SU-DHL-6 (cell line): Measurements from ENCODE around the gene COP1.

Experiments used
- H2AFZ ChIP-seq: fragments of 200-600 bp; sonication (generic); 2 replicates; pipeline ENCODE4 v1.6.1; 2014; ENCODE audit warnings: low read depth, mild to moderate bottlenecking, moderate library complexity, mixed read lengths, antibody characterized with exemption, low read length; ENCODE audit not compliant: severe bottlenecking
- H3F3A ChIP-seq: fragments of 200-600 bp; shearing (Covaris generic); 2 replicates; pipeline ENCODE4 v1.6.0; 2016; ENCODE audit warnings: antibody characterized with exemption, mild to moderate bottlenecking; ENCODE audit not compliant: insufficient read depth
- H3K27ac ChIP-seq: fragments of 200-600 bp; sonication (generic); 2 replicates; pipeline ENCODE4 v1.5.1; 2016; ENCODE audit warnings: low read depth, mild to moderate bottlenecking, low read length, moderate library complexity, mixed read lengths
- H3K27me3 ChIP-seq: fragments of 200-600 bp; sonication (generic), shearing (Covaris generic); 2 replicates; pipeline ENCODE4 v1.6.0; 2014; ENCODE audit warnings: mild to moderate bottlenecking, low read length
- H3K36me3 ChIP-seq: fragments of 200-600 bp; sonication (generic); 2 replicates; pipeline ENCODE4 v1.6.1; 2014; ENCODE audit warnings: mild to moderate bottlenecking, low read length, mixed read lengths
- H3K4me2 ChIP-seq: fragments of 300-600, 200-600 bp; shearing (Covaris generic), sonication (generic); 2 replicates; pipeline ENCODE4 v1.6.0; 2014; ENCODE audit warnings: low read length, low read depth, mild to moderate bottlenecking; ENCODE audit not compliant: poor library complexity, severe bottlenecking
- H3K4me3 ChIP-seq: fragments of 200-600 bp; sonication (generic); 2 replicates; pipeline ENCODE4 v1.5.1; 2014; ENCODE audit warnings: antibody characterized with exemption, low read length, mild to moderate bottlenecking, mixed read lengths; ENCODE audit not compliant: insufficient read depth, poor library complexity, severe bottlenecking
- H3K79me2 ChIP-seq: fragments of 200-600 bp; sonication (generic); 2 replicates; pipeline ENCODE4 v1.6.1; 2014; ENCODE audit warnings: mild to moderate bottlenecking, low read length, moderate library complexity; ENCODE audit not compliant: insufficient read depth
- H3K9ac ChIP-seq: fragments of 200-600 bp; sonication (generic); 2 replicates; pipeline ENCODE4 v1.7.0; 2014; ENCODE audit warnings: mild to moderate bottlenecking, low read length
- H3K9me2 ChIP-seq: fragments of 200-600 bp; sonication (generic); replicated peaks from 2 replicates; pipeline ENCODE4 v1.6.1; 2014; ENCODE audit warnings: low read length; ENCODE audit not compliant: insufficient read depth
- H3K9me3 ChIP-seq: fragments of 200-600 bp; sonication (generic); 2 replicates; pipeline ENCODE4 v1.6.1; 2014; ENCODE audit warnings: low read length, mixed read lengths; ENCODE audit not compliant: insufficient read depth
- H4K20me1 ChIP-seq: fragments of 200-600 bp; sonication (generic); 2 replicates; pipeline ENCODE4 v1.6.1; 2014; ENCODE audit warnings: low read depth, mild to moderate bottlenecking, antibody characterized with exemption, low read length, moderate library complexity, mixed read lengths
- CTCF ChIP-seq: fragments of 200-600 bp; sonication (generic); IDR thresholded peaks from one replicate; pipeline ENCODE4 v1.5.1; 2017; ENCODE audit warnings: antibody characterized with exemption, mild to moderate bottlenecking, low read length, moderate library complexity; ENCODE audit not compliant: insufficient read depth, poor library complexity, severe bottlenecking
- EZH2phosphoT487 ChIP-seq: fragments of 200-600 bp; sonication (generic), shearing (Covaris generic); conservative IDR thresholded peaks from 2 replicates; pipeline ENCODE4 v1.6.1; 2018; ENCODE audit warnings: mild to moderate bottlenecking, antibody characterized with exemption, low read length, moderate library complexity, mixed read lengths

COP1 gene

GRCh38 chr1:176102768-176103350 is 104.2 kb downstream of the COP1 start:
- H3K9ac ChIP-seq: no peak overlapping the region
- no peak overlapping the region for H3K27ac ChIP-seq
- no peak overlapping the region for H3K4me3 ChIP-seq
- H3K4me2 ChIP-seq: no peak overlapping the region
- no peaks in the 10 kb centered on the region for H3K27me3 ChIP-seq
- no peak for TF ChIP-seq EZH2phosphoT487
- TF ChIP-seq CTCF: no peak
- H3F3A ChIP-seq: no peaks in the 10 kb centered on the region
- peaks cover 6% of the 10 kb centered on the region; the same call in 1 of the 2 replicates for H3K36me3 ChIP-seq
- H3K9me3 ChIP-seq: no peaks in the 10 kb centered on the region
- no peaks in the 10 kb centered on the region for H4K20me1 ChIP-seq
- H3K9me2 ChIP-seq: no peaks in the 10 kb centered on the region
- no peak overlapping the region for H2AFZ ChIP-seq
- H3K79me2 ChIP-seq: peaks cover 3% of the 10 kb centered on the region; the same call in 1 of the 2 replicates

GRCh38 chr1:176101951-176102642 is 105.0 kb downstream of the COP1 start:
- no peak overlapping the region for H3K9ac ChIP-seq
- H3K4me2 ChIP-seq: no peak overlapping the region
- no peaks in the 10 kb centered on the region; the same call in 1 of the 2 replicates for H3K36me3 ChIP-seq
- TF ChIP-seq EZH2phosphoT487: no peak
- no peak for TF ChIP-seq CTCF
- H3K27me3 ChIP-seq: no peaks in the 10 kb centered on the region
- H3K79me2 ChIP-seq: peaks cover 3% of the 10 kb centered on the region; the same call in 1 of the 2 replicates
- no peaks in the 10 kb centered on the region for H3F3A ChIP-seq
- H3K9me2 ChIP-seq: no peaks in the 10 kb centered on the region
- H3K27ac ChIP-seq: no peak overlapping the region
- no peaks in the 10 kb centered on the region for H4K20me1 ChIP-seq
- no peak overlapping the region for H3K4me3 ChIP-seq
- H2AFZ ChIP-seq: no peak overlapping the region
- no peaks in the 10 kb centered on the region for H3K9me3 ChIP-seq

- no peaks in the 10 kb centered on the region for H4K20me1 ChIP-seq
- no peak for TF ChIP-seq EZH2phosphoT487
- TF ChIP-seq CTCF: no peak
- H3K4me2 ChIP-seq: no peak overlapping the region
- no peak overlapping the region for H2AFZ ChIP-seq
- H3K9me2 ChIP-seq: no peaks in the 10 kb centered on the region
- H3K4me3 ChIP-seq: no peak overlapping the region
- no peaks in the 10 kb centered on the region for H3K79me2 ChIP-seq
- no peak overlapping the region for H3K27ac ChIP-seq
- peaks cover 4% of the 10 kb centered on the region; the same call in 1 of the 2 replicates for H3K36me3 ChIP-seq
- H3K9ac ChIP-seq: no peak overlapping the region
- no peaks in the 10 kb centered on the region for H3K9me3 ChIP-seq
- H3F3A ChIP-seq: no peaks in the 10 kb centered on the region
- H3K27me3 ChIP-seq: no peaks in the 10 kb centered on the region
These were observed 108.5 kb downstream of the COP1 start for GRCh38 chr1:176098560-176098959.
